Measurements from ENCODE around the gene LAMP1.
"Not testable (repeated sequence)": the region's sequence is repeated elsewhere in the genome, so short reads cannot be mapped to it uniquely, and the experiment has no call there.

The LAMP1 gene

DNA sequence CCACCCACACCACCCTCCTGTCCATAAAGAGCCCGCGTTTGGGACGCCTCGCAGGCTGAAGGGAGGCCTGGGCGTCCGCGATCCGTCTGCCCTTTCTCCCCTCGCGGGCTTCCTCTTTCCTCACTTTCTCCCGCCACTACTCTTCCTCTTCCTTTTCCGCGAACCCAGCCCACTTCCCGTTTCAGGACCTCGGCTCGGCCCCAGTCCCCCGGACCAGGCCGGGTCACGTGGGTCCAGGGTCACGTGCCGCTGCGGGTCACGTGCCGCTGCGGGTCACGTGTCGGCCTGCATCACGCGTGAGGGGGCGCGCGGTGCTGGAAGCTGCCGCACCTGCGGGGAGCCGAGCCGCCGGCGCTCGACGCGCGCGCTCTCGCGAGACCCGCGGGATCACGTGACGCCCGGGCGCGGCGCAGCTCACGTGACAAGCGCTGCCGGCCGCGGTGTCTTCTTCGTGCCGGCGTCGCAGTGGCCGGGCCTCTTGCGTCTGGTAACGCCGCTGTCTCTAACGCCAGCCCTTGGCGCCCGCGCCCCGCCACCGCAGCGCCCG, at the start of gene LAMP1:
Gene LAMP1 (plus strand): TSS at position 417 of the 547 bp plus-strand sequence. CDS start 196 bp downstream, outside the sequence.
- DNase-seq = peak; percentile 86 to 93

- no peak for DNase-seq
Observed at GRCh38 chr13:113252516-113253095, 44.4 kb upstream of the LAMP1 start.

DNA sequence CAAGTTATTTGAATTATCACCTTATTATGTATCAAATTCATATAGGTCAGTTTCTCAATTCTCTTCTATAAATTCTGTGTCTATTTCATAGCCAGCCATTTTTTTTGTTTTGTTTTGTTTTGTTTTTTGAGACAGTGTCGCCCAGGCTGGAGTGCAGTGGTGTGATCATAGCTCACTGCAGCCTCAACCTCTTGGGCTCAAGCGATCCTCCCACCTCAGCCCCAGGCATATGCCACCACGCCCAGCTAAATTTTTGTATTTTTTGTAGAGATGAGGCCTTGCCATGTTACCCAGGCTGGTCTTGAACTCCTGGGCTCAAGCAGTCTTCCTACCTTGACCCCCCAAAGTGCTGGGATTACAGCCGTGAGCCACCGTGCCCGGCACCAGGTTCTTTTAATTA, 39.1 kb upstream of the LAMP1 start:
- not testable (repeated sequence) for DNase-seq

DNA sequence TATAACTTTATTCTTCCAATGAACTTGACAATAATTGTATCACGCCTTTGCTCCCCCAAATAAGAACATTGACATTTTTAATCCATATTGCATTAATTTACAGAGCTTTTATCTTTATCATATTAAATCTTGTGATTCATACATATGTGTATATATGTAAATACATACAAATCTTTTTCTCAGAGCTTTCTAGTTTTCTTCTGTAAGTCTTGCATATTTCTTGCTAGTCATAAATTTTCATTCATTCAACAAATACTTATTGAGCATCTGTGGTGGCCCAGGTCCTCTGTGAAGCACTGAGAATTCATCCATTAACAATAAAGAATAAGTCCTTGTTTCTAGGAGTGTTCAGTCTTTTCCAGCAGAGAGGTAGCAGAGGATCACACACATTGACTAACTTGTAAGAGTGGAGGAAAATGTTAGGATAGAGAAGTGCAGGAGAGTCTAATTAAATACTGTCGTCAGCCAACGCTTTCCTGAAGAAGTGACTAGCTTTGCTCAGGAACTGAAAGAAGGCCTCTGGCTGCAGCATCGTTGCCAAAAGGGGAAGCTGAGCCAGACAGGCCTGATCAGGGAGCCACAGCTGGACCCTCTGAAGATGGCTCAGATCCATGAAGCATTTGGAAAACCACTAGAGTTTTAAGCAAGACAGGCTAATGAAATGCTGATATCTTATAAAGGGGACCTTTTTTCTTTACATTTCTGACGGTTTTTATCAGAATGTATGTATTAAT, 38.6 kb upstream of the LAMP1 start:
- DNase-seq = no peak

- no peak for DNase-seq
Observed at GRCh38 chr13:113260996-113261395, 36.0 kb upstream of the LAMP1 start.

DNA sequence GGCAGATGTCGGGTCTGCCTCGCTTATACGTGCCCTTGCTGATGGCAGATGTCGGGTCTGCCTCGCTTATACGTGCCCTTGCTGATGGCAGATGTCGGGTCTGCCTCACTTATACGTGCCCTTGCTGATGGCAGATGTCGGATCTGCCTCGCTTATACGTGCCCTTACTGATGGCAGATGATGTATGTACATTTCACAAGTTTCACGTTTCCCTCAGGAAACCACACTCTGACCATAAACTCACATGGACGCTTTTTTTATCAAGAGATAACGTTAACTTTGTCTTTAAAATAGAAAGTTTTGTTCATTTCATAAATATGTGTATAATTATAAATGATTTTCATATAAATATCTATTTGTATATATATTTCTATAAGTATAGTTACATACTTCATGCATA, 34.0 kb upstream of the LAMP1 start:
- not testable (repeated sequence) for DNase-seq

DNA sequence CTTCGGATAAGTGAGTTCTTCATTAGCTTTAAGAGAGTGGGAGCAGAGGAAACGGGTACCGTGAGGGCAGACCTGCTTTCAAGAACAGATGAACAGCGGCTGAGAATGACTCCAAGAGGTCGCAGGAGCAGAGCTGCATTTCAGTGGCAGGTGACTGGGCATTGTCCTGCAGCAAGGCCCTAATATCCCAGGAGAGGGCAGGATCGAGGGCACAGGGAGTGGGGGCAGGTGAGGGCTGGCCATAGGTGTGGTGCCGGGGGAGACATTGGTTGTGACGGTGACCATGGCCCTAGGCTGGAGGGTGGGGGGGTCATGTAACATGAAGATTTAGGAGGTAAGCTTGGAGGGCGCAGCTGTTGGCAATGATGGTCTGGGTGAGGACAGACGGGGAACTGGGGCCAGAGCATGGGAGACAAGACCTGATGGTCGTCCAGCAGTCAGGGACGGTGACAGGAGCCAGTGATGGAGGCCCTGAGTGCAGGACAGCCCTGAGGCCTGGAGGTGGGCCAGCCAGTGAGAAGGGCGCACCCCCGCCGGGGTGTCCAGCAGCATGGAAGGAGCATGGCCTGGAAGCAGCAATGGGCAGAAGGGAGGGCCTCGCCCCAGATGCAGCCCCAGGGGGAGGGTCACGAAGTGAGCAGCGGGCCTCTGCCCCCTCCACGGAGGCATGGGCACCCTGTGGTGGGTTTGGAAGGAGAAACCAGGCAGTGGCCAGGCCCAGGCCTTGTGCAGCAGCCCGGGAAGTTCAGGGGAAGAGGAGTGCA, 29.2 kb upstream of the LAMP1 start:
- no peak for DNase-seq

- no peak for DNase-seq
Observed at GRCh38 chr13:113272031-113272430, 25.0 kb upstream of the LAMP1 start.

DNA sequence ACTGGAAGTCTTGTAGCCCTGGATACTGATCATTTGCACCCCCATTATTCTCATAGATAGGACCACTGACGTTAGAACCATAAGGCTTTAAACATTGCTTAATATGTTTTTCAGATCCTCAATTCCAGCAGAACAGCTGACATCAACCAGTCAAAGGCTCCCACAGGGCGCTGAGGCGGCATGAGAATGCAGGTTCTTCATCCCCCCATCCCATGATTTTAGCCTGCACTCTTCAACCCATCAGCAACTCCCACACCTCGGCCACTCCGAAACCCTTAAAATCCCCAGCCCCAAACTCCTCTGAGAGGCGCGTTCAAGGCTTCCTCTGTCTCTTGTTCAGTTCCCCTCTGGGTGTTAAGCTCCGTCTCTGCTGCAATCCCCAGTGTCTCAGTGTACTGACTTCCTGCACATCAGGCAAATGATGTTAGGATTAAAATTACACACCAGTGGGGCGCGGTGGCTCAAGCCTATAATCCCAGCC, 24.3 kb upstream of the LAMP1 start:
- no peak for DNase-seq

DNA sequence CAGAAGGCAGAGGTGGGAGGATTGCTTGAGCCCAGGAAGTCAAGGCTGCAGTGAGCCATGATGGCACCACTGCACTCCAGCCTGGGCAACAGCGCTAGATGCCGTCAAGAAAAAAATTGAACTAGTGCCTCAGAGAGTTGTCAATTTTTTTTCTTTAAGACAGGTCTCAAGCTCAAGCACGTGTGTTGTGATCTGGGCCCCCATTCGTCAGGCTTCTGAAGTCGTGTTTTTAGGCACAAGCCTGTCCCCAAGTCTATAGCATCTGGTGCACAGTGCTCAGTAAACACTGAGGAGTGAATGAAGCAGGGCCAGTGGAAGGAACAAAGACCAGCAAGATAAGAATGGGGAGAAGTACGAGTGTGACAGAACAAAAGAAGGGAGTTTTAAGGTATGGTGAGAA, 23.7 kb upstream of the LAMP1 start:
- DNase-seq = no peak

GRCh38 chr13:113273851-113274590, 23.0 kb upstream of the LAMP1 start:
- no peak for DNase-seq

DNA sequence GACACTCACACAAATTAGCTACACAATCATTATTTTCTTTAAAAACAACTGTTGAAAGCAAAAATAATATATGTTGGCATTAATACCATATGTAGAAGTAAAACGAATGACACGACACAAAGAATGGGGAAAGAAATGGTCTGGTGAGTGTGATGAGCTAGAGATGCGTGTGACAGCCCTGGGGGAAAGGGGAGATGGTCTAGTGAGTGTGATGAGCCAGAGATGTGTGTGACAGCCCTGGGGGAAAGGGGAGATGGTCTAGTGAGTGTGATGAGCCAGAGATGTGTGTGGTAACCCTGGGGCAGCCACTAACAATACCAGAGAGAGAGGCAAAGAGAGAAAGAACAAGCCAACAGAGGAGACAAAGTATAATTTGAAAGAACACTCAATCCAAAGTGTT, 22.3 kb upstream of the LAMP1 start:
- DNase-seq = no peak

- no peak for DNase-seq
Observed at GRCh38 chr13:113275387-113275786, 21.7 kb upstream of the LAMP1 start.

- DNase-seq = no peak
Observed at GRCh38 chr13:113280126-113280525, 16.9 kb upstream of the LAMP1 start.

DNA sequence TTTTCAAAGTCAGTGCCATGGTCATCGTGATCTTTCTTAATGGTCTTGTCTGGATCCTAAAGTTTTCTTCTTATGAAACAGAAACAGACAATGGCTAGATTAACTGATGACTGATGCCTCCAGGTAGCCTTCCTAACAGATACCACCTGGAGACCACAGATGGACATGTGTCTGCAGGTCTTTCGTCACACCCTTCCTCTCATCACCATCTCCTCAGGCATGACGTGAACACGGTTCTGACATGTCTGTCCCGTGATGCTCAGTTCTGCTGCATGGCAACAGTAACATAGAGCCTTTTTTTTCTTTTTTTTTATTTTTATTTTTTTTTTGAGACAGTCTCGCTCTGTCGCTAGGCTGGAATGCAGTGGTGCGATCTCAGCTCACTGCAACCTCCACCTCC, 13.1 kb upstream of the LAMP1 start:
- DNase-seq = no peak

DNA sequence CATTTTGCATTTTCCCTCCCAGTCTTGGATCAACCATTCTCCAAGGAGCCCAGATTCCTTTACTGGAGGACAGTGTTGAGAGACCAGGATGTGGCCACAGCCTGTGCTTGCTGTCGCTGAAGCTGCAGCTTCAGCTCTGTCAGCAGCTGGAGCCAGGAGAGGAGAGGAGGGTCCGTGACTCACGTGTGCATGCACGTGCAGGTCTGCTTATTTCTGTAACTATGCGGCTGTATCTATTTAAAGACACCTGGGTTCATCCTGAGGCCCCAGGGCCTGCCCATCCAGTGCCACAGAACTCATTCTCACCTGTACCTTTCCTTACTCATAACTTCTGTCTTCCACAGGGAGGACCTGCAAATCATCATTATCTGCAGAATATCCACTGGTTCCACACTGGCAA, 8.2 kb upstream of the LAMP1 start:
- no peak for DNase-seq

- no peak for DNase-seq
Observed at GRCh38 chr13:113291129-113291528, 5.9 kb upstream of the LAMP1 start.

GRCh38 chr13:113292021-113292862, 4.8 kb upstream of the LAMP1 start:
- DNase-seq = no peak

DNA sequence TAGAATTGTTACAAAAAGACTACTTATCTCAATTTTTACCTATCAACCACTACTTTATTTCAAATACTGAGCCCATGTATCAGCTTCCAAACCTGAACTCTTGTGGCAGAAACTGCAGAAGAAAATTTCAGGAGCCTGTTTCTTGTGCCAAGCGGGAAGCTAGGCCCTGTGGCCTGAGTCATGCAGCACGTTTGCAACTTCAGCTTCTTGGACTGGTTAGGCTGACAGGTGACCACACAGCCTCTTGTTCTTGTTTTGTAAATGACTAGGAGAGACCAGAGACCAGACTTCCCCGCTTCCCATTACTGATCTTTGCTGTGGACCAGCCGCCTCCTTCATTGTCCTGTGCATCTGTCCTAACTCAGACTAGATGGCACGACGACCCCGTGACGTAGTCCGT, 3.4 kb upstream of the LAMP1 start:
- DNase-seq = no peak

- DNase-seq = no peak
Observed at GRCh38 chr13:113295776-113296175, 1.3 kb upstream of the LAMP1 start.

DNA sequence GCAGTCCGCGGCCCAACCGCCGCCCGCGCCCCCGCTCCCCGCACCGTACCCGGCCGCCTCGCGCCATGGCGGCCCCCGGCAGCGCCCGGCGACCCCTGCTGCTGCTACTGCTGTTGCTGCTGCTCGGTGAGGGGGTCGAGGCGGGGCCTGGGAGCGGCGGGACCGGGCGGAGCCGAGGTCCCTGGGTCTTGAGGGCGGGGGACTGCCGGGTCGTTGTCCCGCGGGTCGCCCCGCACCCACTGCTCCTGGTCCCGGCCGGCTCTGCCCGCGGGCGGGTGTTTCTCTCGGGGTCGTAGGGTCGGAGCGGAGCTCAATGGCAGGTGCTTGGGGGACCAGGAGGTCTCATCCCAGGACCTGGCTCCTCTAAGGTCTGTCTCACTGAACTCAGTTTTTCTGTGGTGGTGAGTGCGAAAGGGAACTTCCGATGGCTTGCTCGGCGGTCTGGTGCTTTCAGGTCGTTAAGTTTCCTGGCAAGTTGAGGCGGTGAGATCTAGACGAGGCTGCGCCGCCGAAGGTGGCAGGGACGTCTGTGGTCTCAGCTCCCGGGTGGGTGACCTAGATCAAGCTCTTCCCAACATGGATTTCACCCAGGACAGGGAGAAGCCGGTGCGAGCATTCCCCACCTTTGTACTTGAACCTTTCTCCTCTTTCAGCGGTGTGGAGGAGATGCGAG, 467 bp downstream of the LAMP1 start:
- DNase-seq = peak in 1 of 2 donors; percentile 64
